ENCODE data around the gene IFITM10.

Gene IFITM10

GRCh38 chr11:1736447-1736992 lies 13.9 kb downstream of the IFITM10 start:
- no peak for DNase-seq

GRCh38 chr11:1735271-1735670 lies 15.1 kb downstream of the IFITM10 start:
- DNase-seq: no peak

GRCh38 chr11:1734641-1735081 lies 15.7 kb downstream of the IFITM10 start:
- DNase-seq: no peak

GRCh38 chr11:1733716-1734640 lies 16.4 kb downstream of the IFITM10 start:
- DNase-seq: no peak

- no peak for DNase-seq
Measured at GRCh38 chr11:1733009-1733715, 17.2 kb downstream of the IFITM10 start.

- DNase-seq: no peak
Measured at GRCh38 chr11:1732418-1733008, 17.9 kb downstream of the IFITM10 start.

- no peak for DNase-seq
Measured at GRCh38 chr11:1731451-1732059, 18.8 kb downstream of the IFITM10 start.

GRCh38 chr11:1730059-1730629 lies 20.3 kb downstream of the IFITM10 start:
- no peak for DNase-seq

- DNase-seq: no peak
Measured at GRCh38 chr11:1729692-1730011, 20.7 kb downstream of the IFITM10 start.

- no peak for DNase-seq
Measured at GRCh38 chr11:1728931-1729691, 21.3 kb downstream of the IFITM10 start.

- no peak for DNase-seq
Measured at GRCh38 chr11:1728301-1728700, 22.1 kb downstream of the IFITM10 start.

GRCh38 chr11:1727861-1728260 lies 22.5 kb downstream of the IFITM10 start:
- DNase-seq: no peak

- DNase-seq: no peak
Measured at GRCh38 chr11:1727096-1727690, 23.2 kb downstream of the IFITM10 start.

GRCh38 chr11:1719781-1720180 lies 30.6 kb downstream of the IFITM10 start:
- DNase-seq: no peak

GRCh38 chr11:1718326-1718725 lies 32.1 kb downstream of the IFITM10 start:
- DNase-seq: no peak

GRCh38 chr11:1717745-1718144 lies 32.6 kb downstream of the IFITM10 start:
- DNase-seq: no peak

GRCh38 chr11:1714908-1715885 lies 35.2 kb downstream of the IFITM10 start:
- DNase-seq: no peak

GRCh38 chr11:1708716-1709115 lies 41.7 kb downstream of the IFITM10 start:
- DNase-seq: no peak

GRCh38 chr11:1707751-1708150 lies 42.6 kb downstream of the IFITM10 start:
- DNase-seq: no peak

All from NCI-H1694 (cell line).